ENCODE results near the gene LDLRAD2.
"Not testable (repeated sequence)": the region's sequence is repeated elsewhere in the genome, so short reads cannot be mapped to it uniquely, and the experiment has no call there.

The LDLRAD2 gene

GRCh38 chr1:21783679-21784603 lies 28.1 kb upstream of the LDLRAD2 start:
- DNase-seq = peak; percentile 97

- not testable (repeated sequence) for DNase-seq
Observed at GRCh38 chr1:21785764-21786163, 26.3 kb upstream of the LDLRAD2 start.

DNA sequence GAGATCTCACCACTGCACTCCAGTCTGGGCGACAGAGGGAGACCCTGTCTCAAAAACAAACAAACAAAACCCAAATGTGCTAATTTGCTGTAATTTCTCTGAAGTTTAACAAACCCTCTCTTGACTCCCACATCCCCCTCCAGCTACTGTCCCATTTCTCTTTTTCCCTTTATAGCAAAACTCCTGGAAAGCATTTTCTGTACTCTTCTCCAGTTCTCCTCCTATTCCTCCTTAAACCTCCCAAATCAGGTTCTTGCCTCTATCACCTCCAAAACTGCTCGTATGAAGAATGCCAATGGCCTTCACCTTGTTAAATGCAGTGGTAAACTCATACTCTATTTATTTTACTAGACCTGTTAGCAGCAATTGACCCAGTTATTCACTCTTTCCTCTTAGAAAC lies 25.4 kb upstream of the LDLRAD2 start:
- DNase-seq = no peak

GRCh38 chr1:21793104-21793503 lies 19.0 kb upstream of the LDLRAD2 start:
- DNase-seq = no peak

- DNase-seq = no peak
Observed at GRCh38 chr1:21794656-21795055, 17.4 kb upstream of the LDLRAD2 start.

DNA sequence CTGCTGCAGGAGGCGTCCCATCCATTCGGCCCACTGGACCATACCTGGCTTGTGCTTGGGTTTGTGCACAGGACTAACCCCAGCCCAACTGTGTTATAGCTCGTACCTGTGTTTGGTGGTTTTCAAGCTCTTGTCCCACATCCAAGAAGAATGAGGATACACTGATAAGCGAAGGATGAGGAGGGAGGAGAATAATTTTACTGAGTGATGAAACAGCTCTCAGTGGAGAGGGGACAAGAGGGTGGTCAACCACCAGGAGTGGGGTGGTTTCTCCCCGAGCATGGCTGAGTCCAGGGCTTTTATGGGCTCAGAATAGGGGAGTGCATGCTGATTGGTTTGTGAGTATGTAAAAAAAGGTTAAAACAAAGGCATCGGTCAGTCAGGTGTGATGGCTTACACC lies 17.0 kb upstream of the LDLRAD2 start:
- no peak for DNase-seq

- no peak for DNase-seq
Observed at GRCh38 chr1:21799730-21800129, 12.3 kb upstream of the LDLRAD2 start.

DNA sequence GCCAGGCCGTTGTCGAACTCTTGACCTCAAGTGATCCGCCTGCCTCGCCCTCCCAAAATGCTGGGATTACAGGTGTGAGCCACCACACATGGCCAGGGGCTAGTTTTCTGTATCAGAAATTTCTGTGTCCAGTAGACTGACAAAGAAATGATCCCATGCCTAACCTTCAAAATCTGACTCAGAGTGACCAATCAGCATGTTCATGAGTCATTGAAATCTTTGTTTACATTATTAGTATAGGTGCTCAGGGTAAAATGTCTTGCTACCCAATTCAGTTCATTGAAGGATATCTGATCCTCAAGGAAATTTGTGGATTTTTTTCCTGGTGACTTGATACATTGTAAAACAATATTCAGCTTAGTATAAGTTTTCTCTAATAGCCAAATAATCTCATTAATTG lies 11.0 kb upstream of the LDLRAD2 start:
- no peak for DNase-seq

- DNase-seq = no peak
Observed at GRCh38 chr1:21804536-21804935, 7.5 kb upstream of the LDLRAD2 start.

- no peak for DNase-seq
Observed at GRCh38 chr1:21813542-21813941, 1.5 kb downstream of the LDLRAD2 start.

- DNase-seq = no peak
Observed at GRCh38 chr1:21814241-21814918, 2.3 kb downstream of the LDLRAD2 start.

GRCh38 chr1:21814981-21815582 lies 3.0 kb downstream of the LDLRAD2 start:
- DNase-seq = no peak

DNA sequence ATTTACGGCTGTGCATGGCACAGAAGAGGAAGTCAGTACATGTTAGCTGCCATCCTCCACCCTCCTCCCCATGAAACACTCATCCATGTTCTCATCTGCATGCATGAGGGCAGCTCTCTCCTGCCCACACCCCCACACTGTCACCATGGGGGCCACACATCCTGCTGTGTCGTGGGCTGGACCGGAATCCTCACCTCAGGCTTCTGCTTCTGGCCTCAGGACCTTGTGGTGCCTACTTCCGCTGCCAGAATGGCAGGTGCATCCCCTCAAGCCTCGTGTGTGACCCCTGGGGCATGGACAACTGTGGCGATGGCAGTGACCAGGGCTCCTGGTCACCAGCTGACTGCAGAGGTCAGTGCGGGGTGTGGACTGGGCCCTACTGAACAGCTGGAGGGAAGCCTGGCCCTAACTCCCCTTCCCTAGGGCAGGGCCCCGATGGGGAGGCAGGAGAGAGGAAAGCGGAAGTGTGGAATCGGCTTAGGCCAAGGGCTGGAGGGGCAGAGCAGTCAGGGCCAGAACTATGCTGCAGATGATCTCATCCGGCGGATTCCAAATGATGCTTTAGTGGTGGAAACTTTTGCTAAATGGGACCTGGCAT lies 3.8 kb downstream of the LDLRAD2 start:
- no peak for DNase-seq

DNA sequence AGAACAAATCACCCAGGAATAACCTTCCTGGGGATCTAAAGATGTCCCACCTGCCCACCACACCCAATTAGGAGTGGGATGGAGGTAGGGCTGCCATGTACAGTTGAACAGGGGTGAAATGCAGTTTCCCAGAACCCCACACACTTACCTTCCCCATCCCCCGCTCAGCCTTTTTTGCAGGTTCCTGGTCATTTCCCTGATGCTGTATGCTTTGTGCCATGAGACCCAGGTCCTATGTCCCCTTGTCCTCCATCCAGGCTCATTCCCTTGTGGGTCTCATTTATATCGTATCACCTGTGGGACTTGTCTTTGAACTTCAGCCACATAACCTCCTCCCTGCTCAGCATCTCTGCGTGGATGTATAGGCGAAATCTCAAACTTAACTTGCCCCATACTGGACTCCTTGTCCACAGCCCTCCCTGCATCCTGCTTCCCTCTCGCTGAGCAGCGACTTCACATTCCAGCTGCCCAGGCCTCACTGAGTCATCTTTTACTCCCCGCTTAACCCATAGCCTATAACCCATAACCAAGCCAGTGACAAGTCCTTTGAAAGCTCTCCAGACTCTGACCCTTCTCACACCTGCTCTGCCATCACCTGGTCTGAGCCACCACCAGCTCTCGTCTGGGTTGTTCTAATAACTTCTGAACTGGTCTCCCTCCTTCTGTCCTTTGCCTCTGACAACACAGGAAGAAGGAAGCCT lies 4.7 kb downstream of the LDLRAD2 start:
- DNase-seq = no peak

DNA sequence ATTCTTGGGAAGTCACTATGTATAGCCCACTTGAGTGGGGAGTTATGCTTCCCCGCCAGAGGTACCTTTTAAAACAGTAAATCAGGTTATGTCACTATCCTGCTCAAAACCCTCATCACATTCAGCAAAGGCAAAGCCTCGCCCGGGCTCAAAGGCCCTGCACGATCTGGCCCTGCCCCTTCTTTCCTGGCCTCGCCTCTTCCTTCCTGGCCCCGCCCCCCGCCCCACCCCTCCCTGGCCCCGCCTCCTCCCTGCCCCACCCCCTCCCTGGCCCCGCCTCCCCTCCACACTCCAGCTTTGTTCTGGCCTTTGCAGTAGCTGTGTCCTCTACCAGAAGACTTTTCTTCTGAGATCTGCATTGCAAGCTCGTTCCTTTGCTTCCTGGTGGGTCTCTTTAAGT lies 6.6 kb downstream of the LDLRAD2 start:
- DNase-seq = no peak

- DNase-seq = no peak
Observed at GRCh38 chr1:21820597-21821232, 8.7 kb downstream of the LDLRAD2 start.

GRCh38 chr1:21821385-21822019 lies 9.4 kb downstream of the LDLRAD2 start:
- DNase-seq = no peak

DNA sequence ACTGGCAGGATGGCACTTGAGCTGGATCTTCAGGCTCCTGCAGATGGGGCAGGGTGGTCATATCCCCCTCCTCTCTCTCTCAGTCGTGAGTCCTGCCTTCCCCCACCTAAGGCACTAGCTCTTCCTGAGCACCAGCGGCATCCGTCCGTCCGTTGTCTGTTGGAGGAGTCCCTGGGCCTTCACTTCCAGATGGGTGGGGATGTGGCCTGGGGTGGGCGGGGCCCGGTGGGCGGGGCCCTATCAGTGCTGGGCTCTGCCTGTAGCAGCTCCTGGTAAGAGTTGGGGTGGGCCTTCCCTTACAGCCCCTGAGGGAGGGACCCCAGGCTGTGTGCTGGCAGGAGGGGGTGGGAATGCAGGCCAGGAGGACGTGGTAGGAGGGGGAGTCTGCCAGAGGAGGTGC lies 10.3 kb downstream of the LDLRAD2 start:
- DNase-seq = no peak

DNA sequence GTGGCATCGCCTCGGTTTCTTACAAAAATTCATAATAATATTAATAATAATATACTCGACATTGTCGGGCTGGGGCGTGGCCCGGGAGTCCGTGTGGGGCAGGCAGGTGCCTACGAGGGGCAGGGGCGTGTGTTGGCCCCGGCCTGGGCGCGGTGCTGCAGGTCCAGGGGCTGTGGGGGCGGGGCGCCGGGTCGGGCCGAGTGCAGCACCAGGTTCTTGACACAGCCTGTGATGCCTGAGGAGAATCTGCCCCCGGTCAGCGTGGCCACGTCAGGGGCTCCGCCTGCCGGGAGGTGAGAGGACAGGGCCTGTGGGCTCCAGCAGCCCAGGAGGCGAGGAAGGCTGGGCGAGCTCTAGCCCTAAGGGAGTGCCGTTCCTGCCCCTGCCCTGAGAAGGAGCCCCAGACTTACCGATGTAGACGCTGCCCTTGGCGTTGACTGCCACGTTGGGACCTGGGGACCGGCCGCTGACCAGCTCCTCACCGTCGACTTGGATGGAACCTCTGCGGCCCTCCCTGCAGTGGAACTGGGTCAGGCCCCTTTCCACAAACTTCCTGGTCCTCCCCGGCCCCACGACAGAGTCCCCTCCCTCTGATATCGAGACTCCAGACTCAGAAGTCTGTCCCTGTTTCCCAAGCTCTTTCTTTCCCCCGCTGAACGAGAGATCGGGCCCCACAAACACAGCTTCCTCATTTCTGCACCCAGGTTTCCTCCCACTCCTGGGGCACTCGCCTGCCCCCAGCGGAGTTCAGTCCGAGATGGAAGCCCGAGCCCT lies 11.3 kb downstream of the LDLRAD2 start:
- DNase-seq = peak; percentile 26

DNA sequence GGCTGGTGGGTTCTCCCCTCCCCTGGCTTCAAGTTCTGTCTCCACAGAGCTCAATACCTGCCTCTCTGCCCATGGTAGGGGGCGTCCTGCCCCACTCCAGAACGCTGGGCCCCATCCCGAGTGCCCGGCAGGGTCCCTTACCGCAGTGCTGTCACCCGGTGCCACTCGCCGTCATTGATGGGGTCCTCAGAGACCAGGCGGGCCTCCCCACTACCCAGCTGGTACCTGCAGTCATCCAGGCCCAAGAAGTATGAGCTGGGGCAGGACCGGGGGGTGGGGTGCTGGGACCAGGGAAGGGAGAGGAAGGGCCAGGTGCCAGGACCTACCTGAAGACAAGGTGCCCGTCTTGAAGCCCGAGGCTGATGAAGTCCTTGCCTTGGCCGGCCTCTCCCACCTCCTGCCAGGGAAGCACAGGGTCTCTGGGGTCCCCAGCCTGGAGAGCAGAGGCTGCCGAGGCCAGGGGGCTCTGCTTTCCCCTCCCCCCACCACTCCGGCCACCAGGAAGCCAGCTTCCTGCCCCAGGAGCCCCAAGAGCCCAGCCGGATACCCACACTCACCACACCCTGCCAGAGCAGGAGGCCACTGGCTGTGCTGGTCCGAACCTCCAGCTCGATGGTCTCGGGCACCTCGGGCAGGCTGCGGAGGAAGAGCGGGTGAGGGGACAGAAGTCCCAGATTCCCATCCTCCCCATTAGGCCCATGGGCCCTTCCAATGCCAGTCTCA lies 12.1 kb downstream of the LDLRAD2 start:
- DNase-seq = peak; percentile 44
